DND-41 (cell line): ENCODE data around the gene ABHD16A.

Source experiments
- ATAC-seq: fragments of 200-7000 bp; cut with Tn5 transposase; 3 replicates; pipeline ENCODE4 v1.9.1; 2021; ENCODE audit warnings: low read depth; ENCODE audit not compliant: insufficient read depth
- DNase-seq: peaks from one replicate; pipeline ENCODE4 v3.0.0-alpha.2; 2020
- H2AFZ ChIP-seq: 2 replicates; pipeline ENCODE4 v1.6.0; 2012; ENCODE audit warnings: low read depth, low read length
- H3K27ac ChIP-seq: 2 replicates; pipeline ENCODE4 v1.5.1; 2012; ENCODE audit warnings: low read length, inconsistent platforms
- H3K27me3 ChIP-seq: fragments of 200-600 bp; sonication (generic); 2 replicates; pipeline ENCODE4 v1.6.0; 2012; ENCODE audit warnings: low read length, mild to moderate bottlenecking, inconsistent platforms; ENCODE audit not compliant: insufficient read depth, poor library complexity
- H3K36me3 ChIP-seq: 2 replicates; pipeline ENCODE4 v1.5.1; 2012; ENCODE audit warnings: low read length, inconsistent platforms; ENCODE audit not compliant: insufficient read depth
- H3K4me1 ChIP-seq: 2 replicates; pipeline ENCODE4 v1.5.1; 2012; ENCODE audit warnings: mild to moderate bottlenecking, low read length; ENCODE audit not compliant: insufficient read depth
- H3K4me2 ChIP-seq: 2 replicates; pipeline ENCODE4 v1.6.0; 2012; ENCODE audit warnings: mild to moderate bottlenecking, moderate library complexity, low read length, inconsistent platforms; ENCODE audit not compliant: insufficient read depth
- H3K4me3 ChIP-seq, 2 experiments: fragments of 200-600 bp in 1 of 2; shearing (Covaris generic) in 1 of 2; 2 replicates each; pipeline ENCODE4 v1.5.1; 2012 to 2016; ENCODE audit warnings: inconsistent platforms in 2 of 2, low read length in 2 of 2, mild to moderate bottlenecking in 2 of 2, low read depth in 1 of 2, moderate library complexity in 1 of 2
- H3K79me2 ChIP-seq: 2 replicates; pipeline ENCODE4 v1.6.0; 2012; ENCODE audit warnings: low read length, inconsistent platforms; ENCODE audit not compliant: insufficient read depth
- H3K9ac ChIP-seq: 2 replicates; pipeline ENCODE4 v1.6.0; 2012; ENCODE audit warnings: low read depth, mild to moderate bottlenecking, inconsistent platforms, low read length, moderate library complexity
- H3K9me3 ChIP-seq: 2 replicates; pipeline ENCODE4 v1.5.1; 2012; ENCODE audit warnings: low read length, moderate library complexity, mild to moderate bottlenecking, inconsistent platforms; ENCODE audit not compliant: insufficient read depth, severe bottlenecking
- H4K20me1 ChIP-seq: 2 replicates; pipeline ENCODE4 v1.6.0; 2012; ENCODE audit warnings: low read length; ENCODE audit not compliant: insufficient read depth
- EZH2 ChIP-seq: IDR thresholded peaks from 3 replicates; pipeline ENCODE4 v1.6.1; 2012; ENCODE audit warnings: borderline replicate concordance, low read depth, mild to moderate bottlenecking, moderate library complexity, low read length, inconsistent platforms; ENCODE audit not compliant: severe bottlenecking
- TF ChIP-seq, protein P1 (sequence below): IDR thresholded peaks from 2 replicates; pipeline ENCODE4 v1.5.1; 2012; ENCODE audit warnings: borderline replicate concordance, low read length, moderate library complexity, mild to moderate bottlenecking; ENCODE audit not compliant: poor library complexity, severe bottlenecking; ENCODE audit errors: extremely low read depth

The ABHD16A gene

DNA sequence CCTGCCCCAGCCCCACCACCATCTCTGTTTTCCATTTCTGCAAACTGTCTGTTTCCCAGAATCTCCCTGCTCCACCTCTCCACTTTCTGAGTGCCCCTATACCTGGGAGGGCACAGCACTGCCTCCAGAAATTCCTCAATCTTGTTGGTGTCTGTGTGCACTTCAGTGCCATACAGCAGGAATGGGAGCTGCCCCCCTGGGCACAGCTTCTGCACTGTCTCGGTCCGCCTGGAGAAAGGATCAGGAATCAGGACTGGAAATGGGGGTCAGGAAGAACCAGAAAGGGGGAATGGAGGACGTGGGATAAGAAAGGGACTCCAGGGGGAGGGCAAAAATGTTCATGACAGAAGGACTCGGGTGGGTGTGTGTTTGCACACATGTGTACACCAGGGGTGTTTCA is 30.6 kb upstream of the ABHD16A start:
- Histone ChIP-seq H3K27me3 (no peaks in the 10 kb centered on the region), H3K79me2 (peaks cover 43% of the 10 kb centered on the region), H3K4me2 (peak overlapping the region; percentile 76), H3K9ac (peak overlapping the region; percentile 99; the same call in 1 of the 2 replicates), H3K4me3 (peak overlapping the region in 1 of 2 experiments; percentile 81; a peak in 2 of 4 replicates), H3K27ac (peak overlapping the region; percentile 96; the same call in 1 of the 2 replicates), H2AFZ (no peak overlapping the region), H4K20me1 (peaks cover 19% of the 10 kb centered on the region), H3K9me3 (no peaks in the 10 kb centered on the region), H3K4me1 (peaks cover 65% of the 10 kb centered on the region), H3K36me3 (peaks cover 38% of the 10 kb centered on the region)
- TF ChIP-seq, protein P1, sequence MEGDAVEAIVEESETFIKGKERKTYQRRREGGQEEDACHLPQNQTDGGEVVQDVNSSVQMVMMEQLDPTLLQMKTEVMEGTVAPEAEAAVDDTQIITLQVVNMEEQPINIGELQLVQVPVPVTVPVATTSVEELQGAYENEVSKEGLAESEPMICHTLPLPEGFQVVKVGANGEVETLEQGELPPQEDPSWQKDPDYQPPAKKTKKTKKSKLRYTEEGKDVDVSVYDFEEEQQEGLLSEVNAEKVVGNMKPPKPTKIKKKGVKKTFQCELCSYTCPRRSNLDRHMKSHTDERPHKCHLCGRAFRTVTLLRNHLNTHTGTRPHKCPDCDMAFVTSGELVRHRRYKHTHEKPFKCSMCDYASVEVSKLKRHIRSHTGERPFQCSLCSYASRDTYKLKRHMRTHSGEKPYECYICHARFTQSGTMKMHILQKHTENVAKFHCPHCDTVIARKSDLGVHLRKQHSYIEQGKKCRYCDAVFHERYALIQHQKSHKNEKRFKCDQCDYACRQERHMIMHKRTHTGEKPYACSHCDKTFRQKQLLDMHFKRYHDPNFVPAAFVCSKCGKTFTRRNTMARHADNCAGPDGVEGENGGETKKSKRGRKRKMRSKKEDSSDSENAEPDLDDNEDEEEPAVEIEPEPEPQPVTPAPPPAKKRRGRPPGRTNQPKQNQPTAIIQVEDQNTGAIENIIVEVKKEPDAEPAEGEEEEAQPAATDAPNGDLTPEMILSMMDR: no peak
- TF ChIP-seq EZH2: no peak
- DNase-seq (no peak), ATAC-seq (no peak)

DNA sequence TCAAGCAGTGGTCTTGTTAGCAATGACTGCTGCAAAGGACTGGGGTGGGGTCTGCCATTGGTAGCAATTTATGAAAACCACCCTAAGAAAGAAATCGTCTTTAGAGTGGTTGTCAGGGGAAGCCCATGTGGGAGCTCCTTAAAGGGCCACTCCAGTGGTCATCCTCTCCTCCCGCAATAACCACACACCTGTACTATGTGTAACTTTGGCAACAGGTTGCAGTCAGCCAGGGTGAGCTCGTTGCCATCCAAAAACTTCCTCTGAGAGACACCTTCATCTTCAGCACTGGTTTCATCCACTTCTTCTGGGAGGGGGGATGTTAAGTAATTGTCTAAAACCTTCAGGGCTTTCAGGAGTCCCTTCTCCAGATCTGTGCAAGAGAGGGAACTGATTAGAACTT is 28.9 kb upstream of the ABHD16A start:
- no peak overlapping the region for H3K4me3 ChIP-seq
- TF ChIP-seq, protein P1: no peak
- no peak for TF ChIP-seq EZH2
- H3K4me1 ChIP-seq: peaks cover 50% of the 10 kb centered on the region
- H3K27ac ChIP-seq: no peak overlapping the region
- DNase-seq (no peak), ATAC-seq (no peak)
- H2AFZ ChIP-seq: no peak overlapping the region
- peaks cover 39% of the 10 kb centered on the region for H3K79me2 ChIP-seq
- H3K36me3 ChIP-seq: peaks cover 48% of the 10 kb centered on the region
- no peak overlapping the region for H3K9ac ChIP-seq
- no peaks in the 10 kb centered on the region for H3K27me3 ChIP-seq
- no peak overlapping the region for H3K4me2 ChIP-seq
- peaks cover 19% of the 10 kb centered on the region for H4K20me1 ChIP-seq
- no peaks in the 10 kb centered on the region for H3K9me3 ChIP-seq

DNA sequence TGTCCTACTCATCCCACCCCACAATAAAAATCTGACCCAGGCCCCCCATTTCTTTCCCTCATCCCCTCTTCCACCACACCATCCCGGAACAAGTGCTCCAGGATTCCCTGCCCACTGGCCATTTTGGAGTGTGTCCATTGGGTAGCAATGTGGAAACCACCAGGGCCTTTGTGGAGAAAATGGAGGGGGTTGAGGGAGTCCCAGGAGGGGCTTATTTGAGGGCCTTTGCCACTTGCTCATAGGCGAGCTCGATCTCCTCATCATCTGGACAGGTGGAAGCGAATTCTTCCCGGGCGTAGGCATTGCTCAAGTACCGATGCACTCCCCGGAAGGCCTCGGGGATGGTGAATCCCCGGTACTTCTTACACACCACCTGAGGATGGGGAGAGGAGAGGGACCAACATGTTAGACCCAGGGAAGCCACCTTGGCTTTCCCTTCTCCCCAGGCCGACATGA is 27.5 kb upstream of the ABHD16A start:
- Histone ChIP-seq H3K9me3 (no peaks in the 10 kb centered on the region), H3K79me2 (peaks cover 25% of the 10 kb centered on the region), H2AFZ (no peak overlapping the region), H4K20me1 (peaks cover 19% of the 10 kb centered on the region), H3K4me3 (no peak overlapping the region), H3K4me1 (peaks cover 41% of the 10 kb centered on the region), H3K27ac (no peak overlapping the region), H3K36me3 (peaks cover 54% of the 10 kb centered on the region), H3K9ac (no peak overlapping the region), H3K4me2 (no peak overlapping the region), H3K27me3 (no peaks in the 10 kb centered on the region)
- no peak for TF ChIP-seq EZH2
- TF ChIP-seq, protein P1: no peak
- DNase-seq (no peak), ATAC-seq (no peak)
